Right lobe of liver (tissue), 6 donors: ENCODE results near the gene ATRNL1. TPM values are rescaled to one million over a fixed set of nuclear protein-coding genes. Genes with fewer than 3 reads are reported as not detected.

Experiments used
- ATAC-seq, 4 donors: fragments of 200-7000 bp; cut with Tn5 transposase; one replicate each; pipeline ENCODE4 v1.9.1; 2020; ENCODE audit warnings: mild to moderate bottlenecking in 4 of 4, moderate library complexity in 4 of 4
- DNase-seq, 3 donors: peaks; one replicate each; pipeline ENCODE4 v3.0.0-alpha.2; 2020
- H3K27ac ChIP-seq, 3 donors: fragments of 200-600 bp; one replicate each; pipeline ENCODE4 v1.8.0; 2022
- H3K27me3 ChIP-seq, 2 donors: fragments of 200-600 bp; one replicate each; pipeline ENCODE4 v1.8.0; 2022
- H3K36me3 ChIP-seq, 4 donors: fragments of 200-600 bp; sonication (generic) in 1 of 4; one replicate each; pipeline versions ENCODE4 v1.5.1 to v1.8.0; 2017 to 2022; ENCODE audit warnings: control low read depth in 1 of 4
- H3K4me1 ChIP-seq, 4 donors: fragments of 200-600 bp; sonication (generic) in 1 of 4; one replicate each; pipeline versions ENCODE4 v1.5.1 to v1.8.0; 2017 to 2022; ENCODE audit warnings: control low read depth in 1 of 4
- H3K4me3 ChIP-seq, 3 donors: fragments of 200-600 bp; one replicate each; pipeline ENCODE4 v1.8.0; 2022
- H3K9me3 ChIP-seq, 4 donors: fragments of 200-600 bp; sonication (generic) in 1 of 4; one replicate each; pipeline versions ENCODE4 v1.5.1 to v1.8.0; 2017 to 2022; ENCODE audit warnings: control low read depth in 1 of 4
- POLR2A ChIP-seq: fragments of 450-650 bp; IDR thresholded peaks from one replicate; pipeline ENCODE4 v1.6.1; 2017; ENCODE audit warnings: antibody characterized with exemption, mild to moderate bottlenecking
- WGBS: methylation state at CpG from one replicate; pipeline ENCODE4 v1.1.6; 2018; ENCODE audit warnings: low coverage, low lambda C conversion rate; ENCODE audit not compliant: insufficient coverage; ENCODE audit errors: missing lambda C conversion rate; 5-methylcytosine and 5-hydroxymethylcytosine counted together
- intact Hi-C, 2 donors: fragments of 100-400 bp; cut with DNase I; formaldehyde crosslinking; loops; one replicate each; pipeline versions ENCODE4 v1.11.2 to v1.14.1; 2022
- total RNA-seq, 6 experiments: library from RNA; depleted of rRNA in 2 of 6; stranded (reverse); fragments of >200 nt in 2 of 6; fragmentation: NEBNext Ultra II Directional in 3 of 6; extraction: Animal tissue kit (Norgen Biotek cat#: 25700) in 3 of 6; gene quantifications; one replicate each; pipeline versions ENCODE4 v1.1.0 to v1.2.4, GENCODE V29; 2016 to 2023
- TF ChIP-seq, protein P1 (sequence below), 4 donors: fragments of 200-600 bp in 3 of 4; fragments of 450-650 bp in 1 of 4; IDR thresholded peaks; one replicate each; pipeline versions ENCODE4 v1.5.1 to v1.8.0; 2016 to 2022; ENCODE audit warnings: antibody characterized with exemption in 4 of 4, mild to moderate bottlenecking in 2 of 4
- donor health status: DM: no; HTN: yes; CAD: no.
- donor health status: DM: no; HTN: no; CAD: no.
- donor health status: DM: no; HTN: no; CAD: no.
- donor health status: DM: no; HTN: yes; CAD: no.
- donor health status: DM: no; HTN: yes; CAD: no.

ATRNL1 gene
- total RNA-seq, 6 experiments from 2014 or later, result 0.81 to 5.3 (median 2.6) TPM

DNA sequence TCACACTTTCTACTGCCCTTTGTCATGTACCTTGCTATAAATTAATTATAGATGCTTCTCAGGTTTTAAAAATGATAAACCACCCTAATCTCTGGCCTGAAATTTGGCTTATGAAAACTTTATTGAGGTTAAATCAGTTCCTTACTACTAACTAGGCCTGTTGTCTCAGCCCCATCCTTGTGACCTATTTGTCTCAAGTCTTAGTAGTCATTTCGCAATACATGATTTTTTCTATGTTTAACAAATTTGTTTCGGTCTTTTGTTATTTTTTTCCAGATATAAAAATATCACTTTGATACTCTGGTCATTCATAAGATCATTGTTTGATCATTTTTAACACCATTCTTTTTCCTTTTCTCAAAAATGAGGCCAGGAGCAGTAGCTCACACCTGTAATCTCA lies 768.3 kb downstream of the ATRNL1 start:
- intact Hi-C loops, result no loop called here
- Histone ChIP-seq H3K9me3 (no peaks in the 10 kb centered on the region), H3K27me3 (no peaks in the 10 kb centered on the region), H3K36me3 (no peaks in the 10 kb centered on the region), H3K4me1 (no peaks in the 10 kb centered on the region), H3K4me3 (no peak overlapping the region), H3K27ac (no peak overlapping the region)
- no peak for ATAC-seq
- TF ChIP-seq POLR2A, result no peak
- TF ChIP-seq, protein P1, sequence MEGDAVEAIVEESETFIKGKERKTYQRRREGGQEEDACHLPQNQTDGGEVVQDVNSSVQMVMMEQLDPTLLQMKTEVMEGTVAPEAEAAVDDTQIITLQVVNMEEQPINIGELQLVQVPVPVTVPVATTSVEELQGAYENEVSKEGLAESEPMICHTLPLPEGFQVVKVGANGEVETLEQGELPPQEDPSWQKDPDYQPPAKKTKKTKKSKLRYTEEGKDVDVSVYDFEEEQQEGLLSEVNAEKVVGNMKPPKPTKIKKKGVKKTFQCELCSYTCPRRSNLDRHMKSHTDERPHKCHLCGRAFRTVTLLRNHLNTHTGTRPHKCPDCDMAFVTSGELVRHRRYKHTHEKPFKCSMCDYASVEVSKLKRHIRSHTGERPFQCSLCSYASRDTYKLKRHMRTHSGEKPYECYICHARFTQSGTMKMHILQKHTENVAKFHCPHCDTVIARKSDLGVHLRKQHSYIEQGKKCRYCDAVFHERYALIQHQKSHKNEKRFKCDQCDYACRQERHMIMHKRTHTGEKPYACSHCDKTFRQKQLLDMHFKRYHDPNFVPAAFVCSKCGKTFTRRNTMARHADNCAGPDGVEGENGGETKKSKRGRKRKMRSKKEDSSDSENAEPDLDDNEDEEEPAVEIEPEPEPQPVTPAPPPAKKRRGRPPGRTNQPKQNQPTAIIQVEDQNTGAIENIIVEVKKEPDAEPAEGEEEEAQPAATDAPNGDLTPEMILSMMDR (IDR thresholded peaks at IDR 0.05), result no peak
- 87% methylated on average over 2 of the region's 2 CpGs for WGBS
- DNase-seq, result no peak

DNA sequence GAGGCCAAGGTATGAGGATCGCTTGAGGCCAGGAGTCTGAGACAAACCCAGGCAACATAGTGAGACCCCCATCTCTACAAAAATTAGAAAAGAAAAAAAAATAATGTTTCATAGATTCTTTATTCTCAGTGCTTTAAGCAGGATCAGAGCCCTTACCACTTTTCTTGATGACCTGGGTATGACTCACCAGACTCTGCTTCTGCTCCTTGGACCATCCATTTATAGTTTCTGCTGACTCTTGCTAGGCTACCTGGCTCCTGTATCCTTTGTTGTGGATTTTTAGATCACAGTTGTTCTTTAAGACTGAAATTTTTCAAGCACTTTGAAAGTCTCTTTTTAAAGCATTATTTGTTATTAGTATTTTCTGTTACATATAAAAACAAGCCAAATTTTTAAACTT lies 768.7 kb downstream of the ATRNL1 start:
- Histone ChIP-seq H3K4me1 (no peaks in the 10 kb centered on the region), H3K4me3 (no peak overlapping the region), H3K9me3 (no peaks in the 10 kb centered on the region), H3K27ac (no peak overlapping the region), H3K27me3 (no peaks in the 10 kb centered on the region), H3K36me3 (no peaks in the 10 kb centered on the region)
- WGBS, result 75% methylated on average over 1 of the region's 1 CpG
- intact Hi-C loops, result no loop called here
- ATAC-seq, result no peak
- no peak for TF ChIP-seq POLR2A
- TF ChIP-seq, protein P1 (IDR thresholded peaks at IDR 0.05), result no peak
- no peak for DNase-seq

DNA sequence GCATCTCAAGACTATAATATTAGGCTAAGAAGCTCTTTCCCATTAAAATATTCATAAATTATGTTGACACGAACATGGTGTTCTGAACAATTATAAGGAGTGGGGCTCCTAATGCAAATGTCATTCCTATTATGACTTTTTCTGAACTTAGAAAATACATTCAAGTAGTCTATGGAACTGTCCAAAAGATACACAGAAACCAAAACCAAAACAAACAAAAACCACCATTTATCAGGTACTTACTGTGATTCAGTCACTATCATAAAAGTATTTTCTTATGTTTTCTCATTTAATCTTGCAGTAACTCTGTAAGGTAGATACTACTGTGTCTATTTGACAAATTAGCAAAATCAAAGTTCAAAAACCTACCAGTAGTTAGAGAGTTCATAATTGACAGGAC lies 773.0 kb downstream of the ATRNL1 start:
- H3K27ac ChIP-seq, result no peak overlapping the region
- DNase-seq (no peak), ATAC-seq (no peak)
- no peaks in the 10 kb centered on the region for H3K27me3 ChIP-seq
- no peaks in the 10 kb centered on the region for H3K4me1 ChIP-seq
- intact Hi-C loops, result no loop called here
- H3K9me3 ChIP-seq, result no peaks in the 10 kb centered on the region
- H3K4me3 ChIP-seq, result no peak overlapping the region
- TF ChIP-seq POLR2A, result no peak
- TF ChIP-seq, protein P1 (IDR thresholded peaks at IDR 0.05), result no peak
- WGBS, result 82% methylated on average over 1 of the region's 1 CpG
- H3K36me3 ChIP-seq, result no peaks in the 10 kb centered on the region

DNA sequence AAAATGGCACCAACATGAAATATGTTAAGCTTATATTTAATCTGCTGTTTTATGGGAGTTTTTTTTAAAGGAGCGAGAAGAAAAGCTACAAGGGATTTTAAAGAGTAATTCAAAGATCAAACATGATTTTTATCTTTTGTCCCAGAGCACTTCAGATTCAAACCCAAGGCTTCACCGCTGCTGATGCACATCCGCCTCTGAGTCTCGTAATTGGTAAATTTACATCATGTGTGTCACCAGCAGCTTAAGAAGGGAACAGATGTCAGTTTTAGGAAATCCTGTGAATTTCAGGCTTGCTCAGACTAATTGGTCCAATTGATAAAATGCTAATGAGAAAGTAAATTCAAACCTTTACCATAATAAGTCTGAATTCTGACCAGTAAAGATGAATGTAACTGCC lies 773.5 kb downstream of the ATRNL1 start:
- H3K4me1 ChIP-seq, result no peaks in the 10 kb centered on the region

More for the DNA sequence above, 773.5 kb downstream of the ATRNL1 start:
- DNase-seq (no peak), ATAC-seq (no peak)
- no peak overlapping the region for H3K4me3 ChIP-seq
- H3K27me3 ChIP-seq, result no peaks in the 10 kb centered on the region
- TF ChIP-seq POLR2A, result no peak
- TF ChIP-seq, protein P1 (IDR thresholded peaks at IDR 0.05), result no peak
- H3K9me3 ChIP-seq, result no peaks in the 10 kb centered on the region
- 91% methylated on average over 4 of the region's 4 CpGs for WGBS
- intact Hi-C loops, result no loop called here
- H3K27ac ChIP-seq, result no peak overlapping the region
- no peaks in the 10 kb centered on the region for H3K36me3 ChIP-seq
